HG03139 (cell line): ENCODE measurements around the gene ST14.
A peak's percentile ranks its signal among the peaks of the same experiment; 100 is the strongest.

Experiments
- ATAC-seq: cut with Tn5 transposase; IDR thresholded peaks from one replicate; pipeline ENCODE4 v1.9.1; 2021; ENCODE audit not compliant: unreplicated experiment

Gene ST14

DNA sequence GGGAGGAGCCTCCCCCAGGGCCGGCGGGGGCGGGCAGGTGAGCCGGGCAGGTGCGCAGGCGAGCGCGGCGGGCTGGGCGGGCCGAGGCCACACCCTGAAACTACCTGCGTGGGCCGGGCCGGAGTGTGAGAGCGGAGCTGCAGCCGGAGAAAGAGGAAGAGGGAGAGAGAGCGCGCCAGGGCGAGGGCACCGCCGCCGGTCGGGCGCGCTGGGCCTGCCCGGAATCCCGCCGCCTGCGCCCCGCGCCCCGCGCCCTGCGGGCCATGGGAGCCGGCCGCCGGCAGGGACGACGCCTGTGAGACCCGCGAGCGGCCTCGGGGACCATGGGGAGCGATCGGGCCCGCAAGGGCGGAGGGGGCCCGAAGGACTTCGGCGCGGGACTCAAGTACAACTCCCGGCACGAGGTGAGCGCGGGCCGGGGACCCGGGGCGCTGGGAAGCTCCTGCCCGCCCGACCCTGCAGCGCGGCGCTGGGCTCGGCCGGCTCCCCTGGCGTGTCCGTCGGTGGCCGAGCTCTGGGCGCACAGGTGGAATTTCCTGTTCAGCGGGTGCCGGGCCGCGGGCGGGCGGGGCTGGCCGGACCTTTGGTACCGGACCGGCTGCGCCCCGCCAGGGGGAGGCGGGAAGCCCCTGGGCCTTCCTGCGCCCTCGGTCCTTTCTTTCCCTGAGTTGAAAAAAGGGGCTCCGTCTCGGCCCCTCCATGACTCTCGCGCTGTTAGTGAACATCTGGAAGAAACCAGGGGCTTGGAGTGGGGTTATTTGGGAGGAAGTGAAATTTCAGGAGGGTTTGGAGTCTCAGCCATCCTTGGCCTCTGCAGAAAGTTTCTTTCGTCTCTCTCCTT lies at the start of gene ST14:
Gene ST14 (plus strand): TSS at position 126 of the 841 bp plus-strand sequence. CDS start 198 bp downstream, at position 324.
- no peak for ATAC-seq

DNA sequence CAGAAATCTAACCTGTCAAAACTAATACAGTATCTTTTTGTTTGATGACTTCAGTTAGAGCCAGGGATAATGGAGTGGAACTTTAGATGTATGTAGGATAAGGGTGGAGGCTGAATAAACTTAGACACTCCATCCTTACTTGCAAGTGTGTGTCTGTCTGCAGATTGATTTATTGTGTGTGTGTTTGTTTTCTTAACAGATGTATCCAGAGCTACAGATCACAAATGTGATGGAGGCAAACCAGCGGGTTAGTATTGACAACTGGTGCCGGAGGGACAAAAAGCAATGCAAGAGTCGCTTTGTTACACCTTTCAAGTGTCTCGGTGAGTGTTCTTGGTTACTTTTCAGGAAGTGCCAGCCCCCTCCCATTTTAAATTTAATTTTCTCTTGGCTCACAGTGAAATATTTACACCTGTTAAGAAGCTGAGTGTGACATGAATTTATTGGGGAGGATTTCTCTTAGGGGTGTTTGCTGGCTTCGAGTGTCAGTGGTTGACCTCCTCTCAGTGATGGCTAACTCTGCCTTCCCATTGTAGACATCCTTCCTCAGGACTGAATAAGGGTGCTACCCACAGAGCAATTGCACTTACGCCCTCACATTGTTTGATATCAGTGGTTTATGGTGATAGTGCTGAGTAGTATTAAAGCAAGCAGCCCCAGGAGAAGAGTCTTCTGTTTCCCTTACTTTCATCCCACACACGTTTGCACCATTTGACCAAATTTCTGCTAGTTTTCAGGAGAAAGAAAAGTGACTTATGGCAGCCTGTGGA lies 49.1 kb upstream of the ST14 start:
- no peak for ATAC-seq

DNA sequence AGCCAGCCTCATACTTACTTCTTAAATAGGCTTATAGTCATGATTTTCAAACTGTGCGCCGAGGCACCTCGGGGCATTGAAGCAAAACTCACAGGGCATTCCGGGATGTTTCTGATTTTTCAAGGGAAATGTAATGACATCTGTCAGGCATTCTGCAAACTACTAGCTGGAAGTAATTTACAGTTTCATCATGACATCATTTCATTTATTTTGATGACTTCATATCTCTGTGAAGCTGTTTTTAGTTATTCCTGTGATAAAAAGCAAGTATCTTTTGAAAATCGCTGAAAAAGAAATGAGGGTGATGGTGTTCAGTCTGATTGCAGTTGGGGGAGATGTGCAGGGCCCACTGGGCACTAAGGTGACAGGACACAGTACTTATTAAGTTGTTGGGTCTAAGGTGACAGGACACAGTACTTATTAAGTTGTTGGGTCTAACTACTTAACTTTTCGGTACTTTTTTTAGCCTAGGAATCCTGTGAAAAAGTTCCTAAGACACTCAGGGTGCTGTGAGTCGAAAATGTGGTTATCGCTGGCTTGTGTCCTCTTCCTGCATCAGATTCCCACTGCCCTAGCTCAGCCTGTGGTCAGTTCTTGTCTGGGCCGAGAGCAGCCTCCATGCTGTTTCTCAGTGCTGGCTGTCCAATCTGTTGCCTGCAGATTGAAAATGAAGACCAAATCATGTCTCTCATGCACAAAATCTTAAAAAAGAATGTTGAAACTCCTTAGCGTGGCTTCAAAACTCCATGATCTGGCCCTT lies 47.3 kb upstream of the ST14 start:
- ATAC-seq = no peak

DNA sequence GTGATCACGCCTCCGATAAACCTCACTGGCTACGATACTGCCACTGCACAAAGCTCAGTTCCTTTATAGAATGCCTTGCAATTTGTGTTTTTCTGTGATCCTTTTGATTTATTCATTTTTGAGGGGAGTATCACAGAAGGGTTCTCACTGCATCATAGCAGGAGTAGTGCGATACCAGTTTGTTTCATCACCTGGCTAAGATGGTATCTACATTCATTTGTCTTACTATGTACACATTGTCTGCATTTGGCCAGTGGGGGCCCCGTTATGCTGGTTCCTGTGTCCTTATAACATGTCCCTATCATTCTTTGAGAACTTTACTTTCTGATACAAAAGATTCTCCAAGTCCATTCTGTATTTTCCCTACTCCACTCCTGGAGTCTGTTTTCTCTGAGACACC lies 45.3 kb upstream of the ST14 start:
- ATAC-seq = no peak

DNA sequence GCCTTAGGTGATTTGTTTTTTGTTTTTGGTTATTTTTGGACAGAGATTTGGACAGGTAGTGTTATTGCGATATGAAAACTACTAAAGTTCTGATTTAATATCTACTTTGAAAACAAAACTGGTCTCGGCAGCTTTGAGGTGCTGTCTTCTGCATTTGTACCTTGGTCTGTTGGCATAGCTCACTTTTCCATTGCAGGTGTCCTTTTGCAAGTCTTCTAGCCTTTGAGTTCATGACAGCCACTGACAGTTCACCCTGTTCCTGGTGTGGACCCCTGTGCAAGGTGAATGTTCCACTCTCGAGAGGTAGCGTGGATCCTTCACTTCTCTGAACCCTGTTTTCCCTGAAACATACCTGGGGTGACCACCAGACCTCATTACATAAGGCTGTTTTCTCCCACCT lies 44.9 kb upstream of the ST14 start:
- ATAC-seq = no peak

DNA sequence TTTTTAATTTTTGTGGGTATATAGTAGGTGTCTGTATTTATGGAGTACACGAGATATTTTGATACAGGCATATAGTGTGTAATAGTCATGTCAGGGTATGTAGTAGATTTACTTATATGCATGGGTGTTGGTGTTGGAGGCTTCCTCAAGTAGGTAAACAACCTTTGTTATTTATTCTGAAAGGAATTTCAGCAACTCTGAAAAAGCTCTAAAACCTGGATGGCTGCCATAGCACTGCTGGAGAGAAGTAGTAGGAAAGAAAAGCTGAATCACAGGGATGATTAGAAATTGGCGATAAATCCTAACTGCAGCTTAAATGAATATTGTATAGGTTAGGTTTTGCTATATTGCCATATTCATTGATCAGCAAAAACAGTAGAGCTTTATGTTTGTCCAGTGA lies 44.4 kb upstream of the ST14 start:
- no peak for ATAC-seq

DNA sequence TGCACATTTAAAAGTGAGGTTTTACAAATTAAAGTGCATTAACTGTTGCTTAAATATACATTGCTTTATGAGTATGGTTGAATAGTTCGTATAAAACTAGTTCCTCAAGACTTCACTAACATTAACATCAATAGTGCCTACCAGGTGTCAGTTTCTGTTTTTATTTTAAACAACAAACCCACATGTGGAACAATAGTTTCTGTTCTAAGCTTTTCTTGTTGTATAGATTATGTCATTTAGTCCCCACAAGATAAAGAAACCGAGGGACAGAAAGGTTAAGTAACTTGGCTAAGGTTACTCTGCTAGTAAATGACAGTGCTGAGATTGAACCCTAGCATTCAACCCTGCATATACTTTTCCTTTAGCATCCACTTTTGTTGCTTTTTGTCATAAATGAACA lies 41.4 kb upstream of the ST14 start:
- ATAC-seq = no peak

DNA sequence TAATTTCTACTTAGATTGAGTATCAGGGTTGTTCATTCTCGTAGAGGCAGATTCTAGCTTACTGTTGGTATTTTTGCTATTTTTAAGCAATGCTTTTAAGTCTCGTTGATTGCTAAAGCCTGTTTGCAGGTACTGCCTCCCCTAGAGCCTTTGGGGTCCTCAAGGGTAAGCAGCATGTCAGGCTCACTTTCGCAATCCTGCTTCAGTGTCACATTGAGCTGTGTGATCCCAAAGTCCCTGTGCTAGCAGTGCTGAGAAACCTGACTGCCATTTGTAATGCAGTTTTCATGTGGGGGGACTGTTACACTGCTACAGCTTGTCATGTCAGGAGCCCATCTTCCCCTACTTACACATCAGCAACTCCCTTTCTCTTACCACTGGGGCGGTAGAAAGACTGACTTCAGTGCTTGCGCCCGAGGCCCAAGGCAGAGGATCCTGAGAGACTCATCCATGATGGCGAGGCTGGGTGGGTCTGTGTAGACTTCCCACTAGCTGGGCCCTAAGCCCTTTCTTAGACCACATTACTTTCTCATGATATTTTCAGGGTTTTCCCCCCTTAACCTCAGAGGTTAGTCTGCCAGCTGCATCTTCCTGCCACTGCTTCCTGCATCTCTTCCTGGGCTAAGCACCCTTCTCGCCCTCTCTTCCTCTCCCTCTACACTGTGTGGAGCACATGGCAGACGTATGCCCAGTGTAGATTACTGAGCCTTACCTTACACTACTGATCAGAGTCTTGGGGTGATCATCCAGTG lies 40.8 kb upstream of the ST14 start:
- ATAC-seq = peak; percentile 51

DNA sequence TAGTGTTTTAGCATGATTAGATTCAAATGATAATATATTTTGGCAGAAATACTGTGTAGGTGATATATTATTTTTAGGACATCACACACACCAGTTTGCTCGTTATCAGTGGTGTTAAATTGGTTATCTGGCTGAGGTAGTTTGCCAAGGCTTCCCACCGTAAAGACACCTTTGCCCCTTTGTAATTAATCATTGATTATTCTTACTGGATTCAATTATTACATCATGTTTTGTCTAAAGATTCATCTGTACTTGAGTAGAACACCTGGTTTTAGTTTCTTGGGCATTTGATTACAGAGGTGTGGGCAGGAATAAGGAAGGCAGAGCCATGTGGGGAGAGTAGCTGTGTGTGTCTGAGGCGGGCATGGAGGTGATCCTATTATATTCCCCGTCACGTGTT lies 39.5 kb upstream of the ST14 start:
- no peak for ATAC-seq

DNA sequence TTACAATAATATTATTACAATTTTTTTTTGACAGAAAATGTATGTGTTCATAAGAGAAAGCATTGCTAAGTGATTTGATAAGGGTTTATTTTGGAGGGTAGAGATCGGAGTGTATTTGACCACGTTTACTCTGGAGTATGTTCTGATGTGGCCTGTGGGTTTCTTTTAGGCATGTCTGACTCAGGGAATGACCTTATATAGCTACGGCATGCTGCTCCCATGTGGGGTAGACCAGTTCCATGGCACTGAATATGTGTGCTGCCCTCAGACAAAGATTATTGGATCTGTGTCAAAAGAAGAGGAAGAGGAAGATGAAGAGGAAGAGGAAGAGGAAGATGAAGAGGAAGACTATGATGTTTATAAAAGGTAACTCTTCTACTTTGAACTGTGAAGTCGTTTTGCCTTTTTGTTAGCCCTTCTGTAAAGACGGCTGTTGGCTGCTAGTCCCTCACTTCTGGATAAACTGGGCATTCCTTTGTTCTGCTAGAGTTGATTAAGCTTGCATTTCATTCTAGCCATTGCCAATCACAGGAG lies 38.1 kb upstream of the ST14 start:
- no peak for ATAC-seq

DNA sequence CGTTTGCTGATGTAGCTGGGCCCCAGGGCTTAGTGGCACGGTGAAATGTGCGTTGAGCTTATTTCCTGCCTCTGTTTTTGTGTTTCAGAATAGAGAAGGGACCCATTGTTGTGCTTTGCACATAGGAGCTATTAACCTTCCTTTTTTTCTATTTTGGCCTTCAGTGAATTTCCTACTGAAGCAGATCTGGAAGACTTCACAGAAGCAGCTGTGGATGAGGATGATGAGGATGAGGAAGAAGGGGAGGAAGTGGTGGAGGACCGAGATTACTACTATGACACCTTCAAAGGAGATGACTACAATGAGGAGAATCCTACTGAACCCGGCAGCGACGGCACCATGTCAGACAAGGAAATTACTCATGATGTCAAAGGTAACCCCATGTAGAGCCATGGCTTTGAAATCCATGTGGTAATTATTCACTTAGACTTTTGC lies 37.4 kb upstream of the ST14 start:
- ATAC-seq = no peak

DNA sequence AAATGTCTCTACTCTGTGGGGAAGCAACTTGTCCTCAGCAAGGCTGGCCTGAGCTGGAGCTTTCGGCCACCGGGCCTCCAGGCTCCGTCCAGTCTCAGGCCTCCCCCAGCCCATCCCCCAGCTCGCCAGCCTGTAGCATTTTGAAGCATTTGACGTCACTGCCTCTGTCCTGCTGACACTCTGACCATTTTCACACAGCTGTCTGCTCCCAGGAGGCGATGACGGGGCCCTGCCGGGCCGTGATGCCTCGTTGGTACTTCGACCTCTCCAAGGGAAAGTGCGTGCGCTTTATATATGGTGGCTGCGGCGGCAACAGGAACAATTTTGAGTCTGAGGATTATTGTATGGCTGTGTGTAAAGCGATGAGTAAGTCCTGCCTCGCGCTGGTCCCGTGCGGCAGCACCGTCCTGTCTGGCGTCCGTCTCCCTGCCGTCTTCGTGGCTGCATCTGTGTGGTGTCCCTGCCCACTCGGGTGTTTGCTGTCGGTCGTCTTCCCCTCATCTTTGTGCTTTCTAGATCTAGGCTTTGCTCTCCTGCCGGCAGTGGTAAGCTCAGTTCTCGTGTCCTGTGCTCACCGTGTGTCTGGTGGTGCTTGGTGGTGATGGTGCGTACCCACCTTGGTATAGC lies 36.1 kb upstream of the ST14 start:
- ATAC-seq = no peak

DNA sequence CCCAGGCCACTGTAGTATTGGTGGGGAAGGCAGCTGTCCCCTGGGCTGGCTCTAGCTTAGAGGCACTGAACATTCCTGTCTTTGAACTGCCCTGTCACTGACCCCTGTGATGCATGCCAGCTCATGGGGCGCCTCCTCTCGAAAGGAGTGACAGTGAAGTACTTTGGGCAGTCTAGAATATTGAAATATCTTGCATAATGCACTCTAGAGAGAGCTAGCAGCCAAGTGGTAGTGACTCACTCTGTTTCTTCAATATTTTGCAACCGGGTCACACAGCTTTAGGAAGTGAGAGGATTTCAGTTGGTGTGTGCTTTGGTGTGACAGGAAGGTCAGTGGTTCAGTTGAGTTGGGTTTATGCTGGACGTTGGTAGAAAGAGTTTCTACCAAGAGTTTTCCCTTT lies 35.5 kb upstream of the ST14 start:
- no peak for ATAC-seq

DNA sequence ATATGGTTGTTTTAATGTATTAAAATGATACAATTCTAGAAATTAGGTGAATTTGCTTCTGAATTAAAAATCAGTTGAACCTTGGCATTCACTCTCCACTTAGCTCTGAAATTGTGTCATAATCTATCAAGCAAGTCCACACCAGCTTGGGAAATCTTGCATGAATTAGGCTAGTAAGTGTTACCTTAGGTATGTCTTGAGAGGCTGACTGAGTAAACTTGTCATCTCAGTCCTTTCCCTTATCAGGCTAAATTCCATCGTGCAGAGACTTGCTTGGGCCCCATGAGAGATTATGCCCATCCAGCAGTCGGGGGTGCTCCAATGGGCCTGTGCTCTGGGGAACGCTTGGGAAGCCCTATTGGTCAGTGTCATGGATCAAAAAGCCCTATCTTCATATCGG lies 33.9 kb upstream of the ST14 start:
- no peak for ATAC-seq

DNA sequence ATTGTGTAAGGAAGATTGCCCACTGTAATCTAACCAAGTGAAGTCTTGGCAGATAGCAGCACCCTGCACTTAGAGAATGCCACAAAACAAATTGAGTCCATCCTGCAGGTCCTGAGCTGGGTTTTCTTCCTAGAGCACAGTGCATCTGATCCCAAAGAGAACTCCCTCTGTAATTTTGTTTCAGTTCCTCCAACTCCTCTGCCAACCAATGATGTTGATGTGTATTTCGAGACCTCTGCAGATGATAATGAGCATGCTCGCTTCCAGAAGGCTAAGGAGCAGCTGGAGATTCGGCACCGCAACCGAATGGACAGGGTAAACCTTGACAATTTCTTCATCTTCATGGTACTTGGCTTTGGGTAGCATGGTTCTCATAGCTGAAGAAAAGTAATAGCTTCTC lies 33.1 kb upstream of the ST14 start:
- ATAC-seq = no peak

DNA sequence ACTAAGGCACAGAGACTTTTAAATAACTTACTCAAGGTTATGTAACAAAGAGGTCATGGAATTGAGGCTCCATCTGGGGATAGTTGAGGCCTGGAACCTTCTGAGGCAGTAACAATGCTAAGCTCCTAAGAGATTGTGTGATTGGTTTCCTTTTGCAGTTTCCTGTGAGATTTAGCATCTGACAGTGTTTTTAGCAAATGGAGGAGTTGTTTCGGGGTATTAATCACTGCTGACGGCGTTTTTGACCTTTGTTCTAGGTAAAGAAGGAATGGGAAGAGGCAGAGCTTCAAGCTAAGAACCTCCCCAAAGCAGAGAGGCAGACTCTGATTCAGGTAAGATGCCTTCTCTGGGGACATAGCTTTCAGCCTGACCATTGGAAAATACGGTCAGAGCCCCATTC lies 32.1 kb upstream of the ST14 start:
- no peak for ATAC-seq

DNA sequence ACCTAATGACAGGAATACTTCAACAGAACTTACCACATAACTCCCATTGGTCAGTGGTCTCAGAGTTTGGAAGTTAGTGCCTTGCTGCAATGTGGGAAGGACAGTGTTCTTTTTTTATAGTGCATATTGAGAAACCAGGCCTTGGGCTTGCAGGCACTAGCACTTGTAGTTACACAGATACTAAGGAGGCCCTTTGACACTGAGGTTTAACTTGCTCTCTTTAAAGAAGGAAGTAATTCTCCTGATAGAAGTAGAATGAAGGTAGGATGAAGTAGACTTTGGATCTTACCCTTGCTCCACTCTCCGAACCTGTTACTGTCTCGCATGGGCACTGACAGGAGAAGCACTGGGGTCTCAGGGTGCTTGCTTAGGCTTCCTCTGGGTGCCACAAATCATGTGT lies 31.0 kb upstream of the ST14 start:
- ATAC-seq = no peak

DNA sequence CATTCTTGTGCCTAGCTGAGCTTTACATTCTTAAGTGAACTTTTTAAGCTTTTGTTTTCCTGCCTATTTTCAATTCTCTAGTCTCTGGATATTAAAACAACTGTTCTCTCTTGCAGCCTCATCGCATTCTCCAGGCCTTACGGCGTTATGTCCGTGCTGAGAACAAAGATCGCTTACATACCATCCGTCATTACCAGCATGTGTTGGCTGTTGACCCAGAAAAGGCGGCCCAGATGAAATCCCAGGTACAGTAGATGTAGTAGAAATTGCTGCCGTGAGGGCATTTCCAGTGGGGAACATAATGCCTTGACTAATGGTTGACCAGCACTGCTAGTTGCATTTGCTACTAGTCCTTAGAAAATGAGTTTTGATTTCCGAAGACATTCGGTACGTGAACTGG lies 29.7 kb upstream of the ST14 start:
- ATAC-seq = no peak

DNA sequence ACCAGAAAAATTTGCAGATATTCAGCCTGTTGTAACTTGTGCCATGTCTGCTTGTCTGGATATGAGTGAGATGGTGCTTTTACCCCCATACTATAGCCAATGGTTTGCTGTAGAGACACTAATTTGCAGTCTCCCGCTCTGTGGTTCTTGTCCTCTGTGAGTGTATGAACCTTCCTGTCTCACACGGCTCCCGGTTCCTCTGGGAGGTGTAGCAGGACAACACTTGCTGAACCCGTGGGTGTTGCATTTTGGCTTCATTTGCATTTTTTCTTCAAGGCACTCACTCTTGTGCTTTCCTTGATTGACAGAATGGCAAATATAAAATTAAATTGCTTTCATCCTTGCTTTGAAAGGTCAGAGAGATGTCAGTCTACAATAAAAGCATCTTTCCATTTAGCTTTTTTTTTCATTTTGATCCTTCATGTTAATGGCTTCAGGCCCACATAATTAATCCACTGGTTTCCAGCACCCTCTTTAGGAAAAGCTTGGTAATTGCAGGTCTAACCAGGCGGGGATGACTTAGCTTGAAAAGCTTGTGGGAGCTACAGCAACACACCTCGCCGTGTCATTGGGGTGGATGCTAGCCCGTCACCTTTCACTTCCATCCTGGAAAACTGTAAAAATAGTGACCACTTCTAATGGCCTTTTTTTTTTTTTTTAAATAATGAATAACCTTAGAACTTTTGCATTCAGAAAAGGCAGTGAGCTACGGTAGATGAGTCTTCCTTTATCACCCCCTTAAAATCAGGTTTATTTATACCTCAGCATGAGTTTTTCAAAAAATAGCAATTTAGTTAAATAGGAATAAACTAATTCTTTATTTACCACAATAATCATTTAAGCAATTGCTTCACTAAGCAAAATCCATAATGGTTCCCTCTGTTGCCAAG lies 27.4 kb upstream of the ST14 start:
- no peak for ATAC-seq
